Measurements from ENCODE around the gene SLC29A4. TPM values are rescaled to one million over a fixed set of nuclear protein-coding genes. Genes with fewer than 3 reads are reported as not detected.

SLC29A4 gene
- total and polyA plus RNA-seq, 2 of the 13 experiments (the other 11 are each of a cell fraction or from before 2014, with no cell fraction given), result 29.7 to 31.7 TPM

DNA sequence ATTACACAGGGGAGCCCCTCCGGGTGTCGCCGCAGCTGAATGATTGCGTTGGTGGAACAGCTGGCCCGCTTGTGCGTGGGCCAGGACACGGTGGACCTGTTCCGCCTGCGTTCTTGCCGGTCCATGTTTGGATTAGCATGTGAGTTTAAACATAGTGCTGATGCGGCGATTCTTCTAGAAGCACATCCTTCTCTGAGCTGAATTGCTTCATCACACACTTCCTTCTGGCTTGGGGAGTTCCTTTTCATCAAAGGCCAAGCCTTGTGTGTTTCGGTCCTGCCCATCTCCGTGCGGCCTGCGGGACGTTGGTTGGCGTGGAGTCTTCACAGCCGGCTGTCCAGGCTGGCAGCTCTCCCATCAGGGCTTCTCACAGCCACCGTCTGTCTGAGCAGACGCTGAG, 45.5 kb upstream of the SLC29A4 start:
- Histone ChIP-seq H3K4me1 (ENCODE audit: insufficient read depth, low read length) (peaks cover 22% of the 10 kb centered on the region), H4K20me1 (ENCODE audit: insufficient read depth, low read length) (no peaks in the 10 kb centered on the region), H3K27ac (ENCODE audit: extremely low read length, insufficient read depth, low read length) (no peak overlapping the region), H3K9me3 (ENCODE audit: low read length) (no peaks in the 10 kb centered on the region), H2AFZ (ENCODE audit: low read length) (no peak overlapping the region), H3K79me2 (ENCODE audit: insufficient read depth, low read length) (no peaks in the 10 kb centered on the region), H3K4me3 (replicated peaks in 1 of 3; ENCODE audit: insufficient read depth in 1 of 3, low read depth in 2 of 3, low read length in 3 of 3) (no peak overlapping the region), H3K9ac (ENCODE audit: insufficient read depth, low read depth, low read length) (no peak overlapping the region), H3K4me2 (ENCODE audit: low read depth, low read length) (no peak overlapping the region), H3K36me3 (replicated peaks in 1 of 2; ENCODE audit: control insufficient read depth in 1 of 2, insufficient read depth in 2 of 2, low read length in 2 of 2) (no peaks in the 10 kb centered on the region), H3K27me3 (ENCODE audit: control insufficient read depth in 1 of 2, insufficient read depth in 2 of 2, low read length in 2 of 2) (peaks cover 0 to 1% of the 10 kb centered on the region in 2 experiments; a peak in 3 of 5 replicates)
- DNase-seq (ENCODE audit: low spot score), result no peak
- no TSS peak for BruUV-seq (replicated peaks)
- 68% methylated on average over 18 of the region's 21 CpGs for WGBS (ENCODE audit: low lambda C conversion rate)
- FAIRE-seq, result no peak
- intact Hi-C loops (cut with micrococcal nuclease; ENCODE audit: unreplicated experiment) (no loop called here), in situ Hi-C loops (cut with HindIII; ENCODE audit: extremely low pct_ligation_motif_present, low pct_unique_long_range_greater_than_20kb) (loop anchor here (25.0 kb wide), 1 partner anchor 225 kb away; no protein-coding TSS in a partner anchor)
- no peak for ATAC-seq
- ChIA-PET CTCF (ENCODE audit: low intra/inter-chr PET ratio, low total read pairs) (no interaction called here), POLR2A (interaction anchor here (1.5 kb wide), 1 partner anchor 192 kb away, joined by 3 read pairs; the partner anchor contains the start of gene RBAK)
- peak; percentile 97 for TF ChIP-seq MAFF (IDR thresholded peaks at IDR 0.05; ENCODE audit: low read depth, low read length)
- TF ChIP-seq MAFK (conservative IDR thresholded peaks at IDR 0.05 in 1 of 2, IDR thresholded peaks at IDR 0.05 in 1 of 2; ENCODE audit: low read length in 2 of 2), result peak; percentile 97 to 98
- TF ChIP-seq ZNF678 (CRISPR knock-in tag; IDR thresholded peaks at IDR 0.05), result no peak

DNA sequence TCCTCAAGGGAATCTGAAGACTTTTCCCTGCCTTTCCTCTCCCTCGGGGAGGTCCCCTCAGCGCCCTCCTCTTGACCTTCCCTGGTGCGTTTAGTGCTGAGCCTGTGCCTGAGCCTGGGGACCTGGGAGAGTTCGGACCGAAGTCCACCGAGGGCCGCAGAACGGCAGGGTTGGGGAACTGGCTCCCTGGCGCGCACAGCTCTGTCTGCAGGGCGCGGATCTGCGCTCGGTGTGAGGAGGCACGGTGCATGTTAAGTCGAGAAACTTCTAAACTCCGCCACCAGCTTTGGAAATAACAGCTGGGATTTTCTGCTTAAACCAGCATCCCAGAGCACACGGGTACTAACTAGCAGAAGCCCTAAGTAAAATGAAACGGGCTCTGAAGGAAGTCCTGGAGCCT, 44.2 kb upstream of the SLC29A4 start:
- POLR2A ChIA-PET, result no interaction called here
- Histone ChIP-seq H3K27ac (ENCODE audit: extremely low read length, insufficient read depth, low read length) (no peak overlapping the region), H3K9ac (ENCODE audit: insufficient read depth, low read depth, low read length) (no peak overlapping the region), H3K79me2 (ENCODE audit: insufficient read depth, low read length) (no peaks in the 10 kb centered on the region), H3K36me3 (replicated peaks in 1 of 2; ENCODE audit: control insufficient read depth in 1 of 2, insufficient read depth in 2 of 2, low read length in 2 of 2) (no peaks in the 10 kb centered on the region), H3K9me3 (ENCODE audit: low read length) (no peaks in the 10 kb centered on the region), H3K27me3 (ENCODE audit: control insufficient read depth in 1 of 2, insufficient read depth in 2 of 2, low read length in 2 of 2) (peaks cover 0 to 1% of the 10 kb centered on the region in 2 experiments; a peak in 3 of 5 replicates), H2AFZ (ENCODE audit: low read length) (no peak overlapping the region), H3K4me2 (ENCODE audit: low read depth, low read length) (peak overlapping the region; percentile 65), H3K4me1 (ENCODE audit: insufficient read depth, low read length) (peaks cover 22% of the 10 kb centered on the region), H3K4me3 (replicated peaks in 1 of 3; ENCODE audit: insufficient read depth in 1 of 3, low read depth in 2 of 3, low read length in 3 of 3) (peak overlapping the region; percentile 15 to 27 (median 21); a peak in 4 of 6 replicates), H4K20me1 (ENCODE audit: insufficient read depth, low read length) (no peaks in the 10 kb centered on the region)
- in situ Hi-C loops (cut with HindIII; ENCODE audit: extremely low pct_ligation_motif_present, low pct_unique_long_range_greater_than_20kb), result loop anchor here (25.0 kb wide), 1 partner anchor 224 kb away; no protein-coding TSS in a partner anchor
- CTCF ChIA-PET (ENCODE audit: low intra/inter-chr PET ratio, low total read pairs), result no interaction called here
- DNase-seq (ENCODE audit: low spot score) (peak; percentile 31), ATAC-seq (peak; percentile 63), FAIRE-seq (peak; percentile 56)
- BruUV-seq (replicated peaks), result no TSS peak
- intact Hi-C loops (cut with micrococcal nuclease; ENCODE audit: unreplicated experiment), result no loop called here
- WGBS (ENCODE audit: low lambda C conversion rate), result 2% methylated on average over 13 of the region's 19 CpGs
- no peak for TF ChIP-seq NR3C1 (CRISPR knock-in tag; IDR thresholded peaks at IDR 0.05)
- no peak for TF ChIP-seq BCL6 (CRISPR knock-in tag; IDR thresholded peaks at IDR 0.05)
- TF ChIP-seq NCOA2 (CRISPR knock-in tag; IDR thresholded peaks at IDR 0.05), result no peak
- no peak for TF ChIP-seq KDM3A (CRISPR knock-in tag; IDR thresholded peaks at IDR 0.05; ENCODE audit: low read depth)
- TF ChIP-seq SOX6 (IDR thresholded peaks at IDR 0.05), result no peak
- 0 out of 2 replicates have a peak, but pooled peaks have one; percentile 10 for TF ChIP-seq SOX6 (CRISPR knock-in tag; IDR thresholded peaks at IDR 0.05)
- TF ChIP-seq ZNF292 (CRISPR knock-in tag; IDR thresholded peaks at IDR 0.05; ENCODE audit: borderline replicate concordance, low read depth), result peak; percentile 82; the same call in 1 of the 2 replicates
- TF ChIP-seq NONO (IDR thresholded peaks at IDR 0.05), result no peak
- TF ChIP-seq NONO (CRISPR knock-in tag; conservative IDR thresholded peaks at IDR 0.05), result no peak
- TF ChIP-seq HMG20B (CRISPR knock-in tag; conservative IDR thresholded peaks at IDR 0.05), result no peak
- TF ChIP-seq, protein P1, sequence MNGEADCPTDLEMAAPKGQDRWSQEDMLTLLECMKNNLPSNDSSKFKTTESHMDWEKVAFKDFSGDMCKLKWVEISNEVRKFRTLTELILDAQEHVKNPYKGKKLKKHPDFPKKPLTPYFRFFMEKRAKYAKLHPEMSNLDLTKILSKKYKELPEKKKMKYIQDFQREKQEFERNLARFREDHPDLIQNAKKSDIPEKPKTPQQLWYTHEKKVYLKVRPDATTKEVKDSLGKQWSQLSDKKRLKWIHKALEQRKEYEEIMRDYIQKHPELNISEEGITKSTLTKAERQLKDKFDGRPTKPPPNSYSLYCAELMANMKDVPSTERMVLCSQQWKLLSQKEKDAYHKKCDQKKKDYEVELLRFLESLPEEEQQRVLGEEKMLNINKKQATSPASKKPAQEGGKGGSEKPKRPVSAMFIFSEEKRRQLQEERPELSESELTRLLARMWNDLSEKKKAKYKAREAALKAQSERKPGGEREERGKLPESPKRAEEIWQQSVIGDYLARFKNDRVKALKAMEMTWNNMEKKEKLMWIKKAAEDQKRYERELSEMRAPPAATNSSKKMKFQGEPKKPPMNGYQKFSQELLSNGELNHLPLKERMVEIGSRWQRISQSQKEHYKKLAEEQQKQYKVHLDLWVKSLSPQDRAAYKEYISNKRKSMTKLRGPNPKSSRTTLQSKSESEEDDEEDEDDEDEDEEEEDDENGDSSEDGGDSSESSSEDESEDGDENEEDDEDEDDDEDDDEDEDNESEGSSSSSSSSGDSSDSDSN (CRISPR knock-in tag; IDR thresholded peaks at IDR 0.05), result no peak
- no peak for TF ChIP-seq RFX3 (CRISPR knock-in tag; IDR thresholded peaks at IDR 0.05)
- TF ChIP-seq CHCHD3 (CRISPR knock-in tag; IDR thresholded peaks at IDR 0.05), result no peak
- TF ChIP-seq ZNF550 (CRISPR knock-in tag; IDR thresholded peaks at IDR 0.05; ENCODE audit: borderline replicate concordance), result no peak
- TF ChIP-seq KLF13 (CRISPR knock-in tag; IDR thresholded peaks at IDR 0.05), result no peak
